Pancreas (tissue), 10 donors: ENCODE results near the gene PTGIS. TPM values are rescaled to one million over a fixed set of nuclear protein-coding genes. Genes with fewer than 3 reads are reported as not detected.

Experiments used
- ATAC-seq, 4 donors: fragments of 200-7000 bp; cut with Tn5 transposase; one replicate each; pipeline versions ENCODE4 v1.8.0 to v1.9.1; 2020; ENCODE audit warnings: mild to moderate bottlenecking in 4 of 4, moderate library complexity in 4 of 4
- DNase-seq, 6 donors: peaks; one replicate each; pipeline ENCODE4 v3.0.0-alpha.2; 2020
- FAIRE-seq: peaks from 2 replicates; lab custom pipeline; 2012; peaks lifted over from hg19 to GRCh38; lab: Jason Lieb, UNC
- H3K27ac ChIP-seq, 4 donors: fragments of 200-600 bp; sonication (generic); 1 replicate in 3 of 4; 2 replicates in 1 of 4; pipeline versions ENCODE4 v1.5.0 to v1.8.0; 2020
- H3K27me3 ChIP-seq, 4 donors: fragments of 200-600 bp; one replicate each; pipeline ENCODE4 v1.8.0; 2021
- H3K36me3 ChIP-seq, 3 donors: fragments of 200-600 bp; sonication (generic) in 1 of 3; one replicate each; pipeline versions ENCODE4 v1.5.0 to v1.8.0; 2020 to 2021
- H3K4me1 ChIP-seq, 3 donors: fragments of 200-600 bp; one replicate each; pipeline ENCODE4 v1.8.0; 2021
- H3K4me3 ChIP-seq, 4 donors: fragments of 200-600 bp; sonication (generic) in 2 of 4; one replicate each; pipeline versions ENCODE4 v1.5.0 to v1.8.0; 2020 to 2021
- H3K9me3 ChIP-seq, 4 donors: fragments of 200-600 bp; one replicate each; pipeline ENCODE4 v1.8.0; 2021
- CTCF ChIP-seq, 4 donors: fragments of 200-600 bp; sonication (generic) in 3 of 4; IDR thresholded peaks; one replicate each; pipeline versions ENCODE4 v1.5.0 to v1.8.0; 2021; ENCODE audit warnings: antibody characterized with exemption in 4 of 4
- WGBS, 2 donors: extraction: QIAGEN DNeasy Blood & Tissue Kit; methylation state at CpG; one replicate each; pipeline ENCODE4 v1.1.7; 2013; 5-methylcytosine and 5-hydroxymethylcytosine counted together
- intact Hi-C, 3 donors: fragments of 100-400 bp; cut with DNase I; formaldehyde crosslinking; loops; one replicate each; pipeline versions ENCODE4 v1.11.1 to v1.14.2; 2022
- polyA plus RNA-seq, 2 donors: library from polyadenylated mRNA; stranded (reverse); fragments of 200-250 nt; gene quantifications; one replicate each; pipeline ENCODE4 v1.2.3, GENCODE V29; 2013
- total RNA-seq, 6 donors: library from RNA; stranded (reverse); fragmentation: NEBNext Ultra II Directional in 4 of 6; extraction: Animal tissue kit (Norgen Biotek cat#: 25700) in 4 of 6; gene quantifications; one replicate each; pipeline versions ENCODE4 v1.2.1 to v1.2.4, GENCODE V29; 2021 to 2023
- donor health status: healthy with polysubstance abuse.
- donor health status: DM: no; HTN: no; CAD: no; lungs with moderate emphysema.
- donor health status: DM: no; HTN: no; CAD: no.
- donor health status: control.
- donor health status: control.
- donor health status: Bipolar disorder and iron deficiency.
- donor health status: DM: yes; HTN: yes; CAD: no.
- donor health status: DM: no; HTN: no; CAD: no.
- donor health status: DM: no; HTN: no; CAD: no.
- donor health status: DM: yes; HTN: yes; CAD: no.

The PTGIS gene
- total and polyA plus RNA-seq, 8 donors: 1.2 to 16.2 (median 2.9) TPM

- intact Hi-C loops: no loop called here
- FAIRE-seq: no peak
- ATAC-seq: no peak
- no peaks in the 10 kb centered on the region for H3K27me3 ChIP-seq
- H3K4me3 ChIP-seq: no peak overlapping the region
- no peaks in the 10 kb centered on the region for H3K36me3 ChIP-seq
- H3K4me1 ChIP-seq: peaks cover 10 to 22% (median 11%) of the 10 kb centered on the region in 3 donors
- H3K27ac ChIP-seq: no peak overlapping the region
- 88 to 89% methylated on average over 9 of the region's 9 CpGs for WGBS, 2 donors
- no peak for DNase-seq
- H3K9me3 ChIP-seq: no peaks in the 10 kb centered on the region
- no peak for TF ChIP-seq CTCF (IDR thresholded peaks at IDR 0.05)
Measured at GRCh38 chr20:49585585-49586245, 17.8 kb upstream of the PTGIS start.

- FAIRE-seq (no peak), DNase-seq (no peak), ATAC-seq (peak in 1 of 4 donors; percentile 22)
- no peak for TF ChIP-seq CTCF (IDR thresholded peaks at IDR 0.05)
- H3K9me3 ChIP-seq: no peaks in the 10 kb centered on the region
- no peaks in the 10 kb centered on the region for H3K36me3 ChIP-seq
- H3K27me3 ChIP-seq: no peaks in the 10 kb centered on the region
- H3K4me3 ChIP-seq: no peak overlapping the region
- H3K4me1 ChIP-seq: peaks cover 10 to 22% (median 11%) of the 10 kb centered on the region in 3 donors
- peak overlapping the region; percentile 18 to 69 (median 47) for H3K27ac ChIP-seq
- intact Hi-C loops: no loop called here
- whole genome bisulfite sequencing, 2 donors: 72 to 87% methylated on average over 11 to 14 of the region's 14 CpGs
Measured at GRCh38 chr20:49584418-49585382, 16.8 kb upstream of the PTGIS start.

GRCh38 chr20:49583669-49584417 lies 15.9 kb upstream of the PTGIS start:
- Histone ChIP-seq H3K4me1 (peaks cover 10 to 22% (median 11%) of the 10 kb centered on the region in 3 donors), H3K27ac (peak overlapping the region; percentile 18 to 69 (median 47)), H3K27me3 (no peaks in the 10 kb centered on the region), H3K9me3 (no peaks in the 10 kb centered on the region), H3K4me3 (no peak overlapping the region), H3K36me3 (no peaks in the 10 kb centered on the region)
- no peak for FAIRE-seq
- peak; percentile 69 to 88 (median 80) for DNase-seq
- intact Hi-C loops: no loop called here
- TF ChIP-seq CTCF (IDR thresholded peaks at IDR 0.05): no peak
- WGBS, 2 donors: 18 to 22% methylated on average over 12 of the region's 12 CpGs
- ATAC-seq: peak; percentile 93 to 96 (median 96)

- no peak for FAIRE-seq
- Histone ChIP-seq H3K4me3 (no peak overlapping the region), H3K27ac (peak overlapping the region in 2 of 4 donors; percentile 56 to 69), H3K27me3 (no peaks in the 10 kb centered on the region), H3K9me3 (no peaks in the 10 kb centered on the region), H3K4me1 (peaks cover 10 to 22% (median 11%) of the 10 kb centered on the region in 3 donors), H3K36me3 (no peaks in the 10 kb centered on the region)
- no peak for DNase-seq
- intact Hi-C loops: no loop called here
- TF ChIP-seq CTCF (IDR thresholded peaks at IDR 0.05): no peak
- no peak for ATAC-seq
- WGBS, 2 donors: 53 to 67% methylated on average over 4 of the region's 4 CpGs
Measured at GRCh38 chr20:49583343-49583668, 15.4 kb upstream of the PTGIS start.
